ENCODE measurements around the gene GFPT2.
"Not testable (repeated sequence)": the region's sequence is repeated elsewhere in the genome, so short reads cannot be mapped to it uniquely, and the experiment has no call there.

GFPT2 gene

DNA sequence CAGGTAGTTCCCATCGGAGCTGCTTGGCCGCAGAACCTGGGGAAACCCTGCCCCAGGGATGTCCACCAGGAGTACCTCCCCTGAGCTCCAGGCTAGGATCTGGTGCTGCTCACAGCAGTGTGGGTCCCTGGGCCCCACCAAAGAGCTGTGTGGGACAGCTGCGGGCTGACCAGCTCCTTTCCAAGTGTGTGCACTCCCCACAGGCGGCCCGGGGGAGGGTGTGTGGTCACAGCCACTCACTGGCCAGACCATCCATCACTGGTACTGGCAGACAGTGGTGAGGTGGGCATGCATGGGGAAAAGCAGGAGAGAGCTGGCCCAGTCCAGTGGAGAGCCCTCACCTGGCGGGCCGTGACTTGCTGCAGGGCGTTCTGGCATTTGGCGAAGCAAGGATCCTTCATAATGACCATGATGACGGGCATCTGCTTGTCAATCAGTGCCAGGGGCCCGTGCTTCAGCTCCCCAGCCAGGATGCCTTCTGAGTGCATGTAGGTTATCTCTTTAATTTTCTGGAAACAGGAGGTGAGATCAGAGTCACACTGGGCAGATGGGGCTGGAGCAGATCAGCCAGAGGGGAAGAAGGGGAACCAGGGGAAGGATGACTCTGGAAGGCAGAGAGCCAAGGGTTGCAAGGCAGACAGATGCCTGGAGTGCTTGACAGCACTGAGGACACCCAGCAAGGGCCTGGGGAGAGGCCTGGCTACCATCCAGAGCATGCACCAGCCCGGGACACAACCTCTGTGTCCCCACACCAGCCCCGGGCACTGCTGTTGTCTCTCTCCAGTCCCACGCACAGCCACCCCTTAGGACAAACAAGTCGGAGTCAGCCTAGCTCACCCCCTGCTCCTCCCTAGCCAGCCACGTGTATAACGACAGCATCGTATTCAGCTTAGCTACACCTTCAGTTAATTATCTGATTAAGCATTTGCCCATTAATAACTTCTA lies 48.4 kb downstream of the GFPT2 start:
- TF ChIP-seq POLR2A (IDR thresholded peaks at IDR 0.05; ENCODE audit: low read length) (no peak), GATA1 (IDR thresholded peaks at IDR 0.05; ENCODE audit: low read depth, low read length) (no peak)
- no peak for DNase-seq

GRCh38 chr5:180304016-180304292 lies 49.2 kb downstream of the GFPT2 start:
- TF ChIP-seq GATA1 (IDR thresholded peaks at IDR 0.05; ENCODE audit: low read depth, low read length) (no peak), POLR2A (IDR thresholded peaks at IDR 0.05; ENCODE audit: low read length) (no peak)
- no peak for DNase-seq

DNA sequence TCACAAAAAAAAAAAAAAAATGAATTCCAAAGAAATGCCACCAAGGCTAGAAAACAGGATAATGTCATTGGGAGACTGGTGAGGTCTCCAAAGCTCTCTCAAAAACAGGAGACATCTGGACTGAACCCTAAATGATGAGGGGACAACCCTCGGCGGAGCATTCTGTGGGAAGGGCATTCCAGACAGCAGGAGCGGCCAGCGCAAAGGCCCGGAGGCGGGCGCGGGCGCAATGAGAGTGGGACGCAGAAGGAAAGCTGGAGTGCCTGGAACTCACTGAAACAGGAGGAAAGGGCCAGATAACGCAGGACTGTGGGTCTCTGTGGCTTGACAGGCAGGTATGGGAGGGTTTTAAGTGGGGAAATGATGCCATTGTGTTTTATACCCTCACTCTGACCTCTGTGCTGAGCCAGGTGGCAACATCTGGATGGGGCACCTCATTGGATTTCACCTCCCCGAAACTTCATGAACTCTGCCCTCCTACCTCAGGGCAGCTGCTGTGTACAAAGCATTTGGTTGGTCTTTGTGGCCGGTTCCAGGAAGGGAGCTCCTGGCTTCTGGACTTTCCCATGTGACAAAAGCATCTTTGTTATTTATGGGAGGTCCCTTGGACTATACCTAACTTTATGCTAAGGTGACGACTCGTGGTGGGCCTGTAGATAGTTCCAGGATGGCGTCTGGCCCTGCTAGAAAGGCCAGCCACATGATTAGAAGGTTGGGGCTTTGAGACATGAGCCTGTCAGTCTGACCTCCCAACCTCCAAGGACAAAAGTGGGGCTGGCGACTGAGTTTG lies 49.7 kb downstream of the GFPT2 start:
- TF ChIP-seq GATA1 (IDR thresholded peaks at IDR 0.05; ENCODE audit: low read depth, low read length) = no peak
- DNase-seq = no peak

GRCh38 chr5:180302256-180302655 lies 50.9 kb downstream of the GFPT2 start:
- DNase-seq = no peak
- TF ChIP-seq GATA1 (IDR thresholded peaks at IDR 0.05; ENCODE audit: low read depth, low read length) (no peak), POLR2A (IDR thresholded peaks at IDR 0.05; ENCODE audit: low read length) (no peak)

GRCh38 chr5:180301253-180301652 lies 51.9 kb downstream of the GFPT2 start:
- no peak for DNase-seq

GRCh38 chr5:180299526-180299925 lies 53.6 kb downstream of the GFPT2 start:
- no peak for TF ChIP-seq GATA1 (IDR thresholded peaks at IDR 0.05; ENCODE audit: low read depth, low read length)
- no peak for TF ChIP-seq POLR2A (IDR thresholded peaks at IDR 0.05; ENCODE audit: low read length)
- no peak for DNase-seq

More at GRCh38 chr5:180301253-180301652, 51.9 kb downstream of the GFPT2 start:
- TF ChIP-seq GATA1 (IDR thresholded peaks at IDR 0.05; ENCODE audit: low read depth, low read length) (no peak), POLR2A (IDR thresholded peaks at IDR 0.05; ENCODE audit: low read length) (no peak)

- not testable (repeated sequence) for DNase-seq
Observed at GRCh38 chr5:180299014-180299413, 54.1 kb downstream of the GFPT2 start.

- DNase-seq = no peak
- TF ChIP-seq POLR2A (IDR thresholded peaks at IDR 0.05; ENCODE audit: low read length) (no peak), GATA1 (IDR thresholded peaks at IDR 0.05; ENCODE audit: low read depth, low read length) (no peak)
Observed at GRCh38 chr5:180297587-180298282, 55.4 kb downstream of the GFPT2 start.

DNA sequence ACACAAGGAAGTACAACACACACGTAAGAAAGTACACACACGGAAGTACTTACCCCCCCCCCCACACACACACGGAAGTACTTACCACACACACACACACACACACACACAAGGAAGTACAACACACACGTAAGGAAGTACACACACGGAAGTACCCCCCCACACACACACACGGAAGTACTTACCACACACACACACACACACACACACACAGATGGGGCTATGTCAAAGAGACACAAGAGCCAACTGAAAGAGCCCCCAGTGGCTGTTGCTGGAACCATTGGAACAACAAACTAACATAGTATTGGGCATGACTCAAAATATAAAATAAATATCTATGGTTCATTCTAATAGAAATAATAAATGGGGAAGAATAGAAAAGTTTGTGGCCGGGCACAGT lies 56.4 kb downstream of the GFPT2 start:
- TF ChIP-seq GATA1 (IDR thresholded peaks at IDR 0.05; ENCODE audit: low read depth, low read length) (no peak), POLR2A (IDR thresholded peaks at IDR 0.05; ENCODE audit: low read length) (no peak)
- DNase-seq = no peak

DNA sequence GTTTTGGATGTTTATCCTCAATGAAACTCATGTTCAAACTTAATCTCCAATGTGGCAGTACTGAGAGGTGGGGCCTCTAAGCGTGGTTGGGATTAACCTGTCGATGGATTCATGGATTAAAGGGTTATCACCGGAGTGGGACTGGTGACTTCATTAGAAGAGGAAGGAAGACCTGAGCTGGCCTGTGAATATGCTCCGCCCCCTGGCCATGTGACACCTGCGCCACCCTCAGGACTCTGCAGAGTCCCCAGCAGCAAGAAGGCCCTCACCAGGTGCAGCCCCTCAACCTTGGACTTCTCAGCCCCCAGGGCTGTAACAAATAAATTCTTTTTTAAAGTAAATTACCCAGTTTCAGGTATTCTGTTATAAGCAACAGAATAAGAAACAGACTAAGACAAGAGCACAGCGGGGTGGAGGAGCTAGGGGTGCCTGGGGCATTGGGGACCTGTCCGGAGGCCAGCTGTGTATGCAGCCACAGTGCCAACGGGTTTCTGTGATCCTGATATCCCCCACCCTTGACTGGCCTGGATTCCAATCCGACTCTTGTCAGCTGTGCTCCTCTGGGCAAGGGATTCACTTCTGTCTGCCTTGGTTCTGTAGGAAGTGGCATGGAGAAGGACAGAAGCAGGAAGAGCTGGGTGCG lies 58.1 kb downstream of the GFPT2 start:
- DNase-seq = no peak
- TF ChIP-seq POLR2A (IDR thresholded peaks at IDR 0.05; ENCODE audit: low read length) (no peak), GATA1 (IDR thresholded peaks at IDR 0.05; ENCODE audit: low read depth, low read length) (no peak)

- TF ChIP-seq GATA1 (IDR thresholded peaks at IDR 0.05; ENCODE audit: low read depth, low read length) (no peak), POLR2A (IDR thresholded peaks at IDR 0.05; ENCODE audit: low read length) (no peak)
Observed at GRCh38 chr5:180294411-180294810, 58.7 kb downstream of the GFPT2 start.

DNA sequence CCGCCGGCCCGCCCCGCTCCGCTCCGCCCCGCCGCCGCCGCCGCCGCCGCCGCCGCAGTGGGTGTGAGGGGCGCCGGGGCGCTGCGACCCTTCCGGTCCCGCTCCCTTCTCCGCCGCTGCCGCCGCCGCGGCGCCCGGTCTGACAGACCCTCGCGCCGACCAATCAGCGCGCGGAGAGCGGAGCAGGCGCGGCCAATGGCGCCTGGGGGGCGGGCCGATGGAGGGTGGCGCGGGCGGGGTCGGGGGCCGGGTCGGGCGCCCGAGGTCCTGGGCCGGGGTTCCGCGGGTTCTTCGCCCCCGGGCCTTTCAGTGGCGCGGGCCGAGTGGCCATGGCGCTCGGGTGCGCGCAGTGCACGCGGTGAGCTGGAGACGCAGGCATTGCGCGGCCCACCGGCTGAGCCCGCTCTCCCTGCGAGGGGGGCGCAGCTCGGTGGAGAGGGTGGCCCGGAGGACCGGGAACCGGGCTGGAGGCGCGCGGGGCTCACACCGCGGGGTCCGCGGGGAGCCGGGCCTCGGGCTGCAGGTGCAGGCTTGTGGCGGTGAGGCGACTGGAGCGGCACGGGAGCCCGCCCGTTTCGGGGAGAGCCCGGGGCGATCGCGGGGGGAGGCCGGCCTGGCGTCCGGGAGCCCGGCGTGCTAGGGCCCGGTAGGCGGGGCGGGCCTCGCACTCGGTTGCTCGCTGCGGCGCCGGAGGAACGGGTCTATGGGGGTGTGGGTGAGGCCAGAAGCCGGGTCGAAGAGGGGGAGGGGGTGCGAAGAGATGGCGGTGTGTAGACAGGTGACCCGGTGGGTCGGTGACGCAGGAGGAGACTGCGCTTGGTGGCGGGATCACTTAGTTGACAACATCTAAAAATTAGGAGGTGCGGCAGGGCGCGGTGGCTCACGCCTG lies 60.9 kb downstream of the GFPT2 start, which contains the start of gene MAPK9:
MAPK9 (minus strand) TSS at position 141 of the 889 bp plus-strand sequence. CDS start 11,522 bp downstream, outside the sequence.
- TF ChIP-seq GATA1 (IDR thresholded peaks at IDR 0.05; ENCODE audit: low read depth, low read length) = no peak
- no peak for TF ChIP-seq POLR2A (IDR thresholded peaks at IDR 0.05; ENCODE audit: low read length)
- peak; percentile 88 to 93 for DNase-seq

More at GRCh38 chr5:180294411-180294810, 58.7 kb downstream of the GFPT2 start:
- DNase-seq = no peak
